ENCODE measurements around the gene DUS1L.

DNA sequence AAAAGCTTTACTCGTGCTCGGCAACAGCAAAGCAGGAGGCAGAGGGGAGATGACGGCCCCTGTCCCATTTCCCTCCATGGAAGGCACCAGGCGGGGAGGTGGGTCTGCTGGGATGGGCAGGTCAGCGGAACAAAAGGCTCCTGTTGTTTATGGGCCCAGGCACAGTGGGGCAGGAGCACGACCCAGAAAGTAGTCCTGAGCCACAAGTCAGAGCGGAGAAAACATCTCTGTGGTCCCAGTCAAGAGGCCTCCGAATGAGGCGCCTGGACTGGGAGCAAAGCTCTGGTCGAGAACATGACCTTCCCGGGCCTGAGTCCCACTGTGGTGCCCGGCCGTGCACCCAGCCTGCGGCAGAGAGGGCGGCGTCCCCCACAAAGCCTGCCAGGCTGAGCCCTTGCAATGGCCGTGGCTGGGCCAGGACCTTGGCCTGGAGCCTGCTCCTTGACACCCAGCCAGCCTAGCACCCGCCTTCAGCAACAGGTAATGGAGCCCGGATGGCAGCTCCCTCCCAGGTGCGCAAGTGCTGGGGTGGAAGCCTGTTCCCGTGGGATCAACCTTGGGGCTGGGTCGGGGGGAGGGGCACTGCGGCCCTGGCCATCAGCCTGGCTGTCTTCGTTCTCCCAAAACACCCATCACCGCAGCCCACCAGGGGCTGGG is 17.6 kb downstream of the DUS1L start:
- TF ChIP-seq CTCF (IDR thresholded peaks at IDR 0.05) (no peak), POLR2A (IDR thresholded peaks at IDR 0.05) (no peak), POLR2AphosphoS5 (IDR thresholded peaks at IDR 0.05; ENCODE audit: insufficient read depth in 1 of 2, low read depth in 1 of 2) (no peak)
